A549 (cell line): ENCODE results near the gene SLC25A4.

Experiments
- CTCF ChIP-seq: fragments of >200 bp; sonication (Bioruptor Twin); formaldehyde crosslinking; IDR thresholded peaks from 3 replicates; pipeline ENCODE4 v1.5.1; 2016
- HDAC2 ChIP-seq: fragments of 200-600 bp; sonication (generic); IDR thresholded peaks from 2 replicates; pipeline ENCODE4 v1.6.1; 2016
- POLR2A ChIP-seq: IDR thresholded peaks from 2 replicates; pipeline ENCODE4 v1.6.1; 2012; ENCODE audit warnings: mild to moderate bottlenecking, low read length
- TF ChIP-seq, protein P1 (sequence below): fragments of >200 bp; sonication (Bioruptor Twin); formaldehyde crosslinking; IDR thresholded peaks from 3 replicates; pipeline ENCODE4 v1.6.1; 2016

DNA sequence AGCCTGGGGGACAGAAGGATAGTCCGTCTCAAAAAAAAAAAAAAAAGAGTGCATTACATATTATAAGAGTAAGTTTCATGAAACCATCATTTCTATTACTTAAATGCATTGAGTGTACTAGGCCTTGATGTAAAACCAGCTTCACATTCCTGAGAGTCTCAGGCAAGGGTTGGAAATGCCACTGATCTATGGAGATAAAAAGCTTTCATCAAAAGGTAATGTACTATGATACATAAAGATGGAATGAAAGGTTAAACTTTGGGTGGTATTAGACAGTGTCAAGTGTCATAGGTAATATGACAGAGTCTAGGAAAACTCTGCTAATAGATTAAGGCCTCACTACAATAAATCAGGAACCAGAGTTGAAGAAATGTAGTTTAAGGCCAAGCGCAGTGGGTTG lies 53.4 kb downstream of the SLC25A4 start:
- TF ChIP-seq CTCF: no peak
- TF ChIP-seq POLR2A: no peak
- TF ChIP-seq, protein P1, sequence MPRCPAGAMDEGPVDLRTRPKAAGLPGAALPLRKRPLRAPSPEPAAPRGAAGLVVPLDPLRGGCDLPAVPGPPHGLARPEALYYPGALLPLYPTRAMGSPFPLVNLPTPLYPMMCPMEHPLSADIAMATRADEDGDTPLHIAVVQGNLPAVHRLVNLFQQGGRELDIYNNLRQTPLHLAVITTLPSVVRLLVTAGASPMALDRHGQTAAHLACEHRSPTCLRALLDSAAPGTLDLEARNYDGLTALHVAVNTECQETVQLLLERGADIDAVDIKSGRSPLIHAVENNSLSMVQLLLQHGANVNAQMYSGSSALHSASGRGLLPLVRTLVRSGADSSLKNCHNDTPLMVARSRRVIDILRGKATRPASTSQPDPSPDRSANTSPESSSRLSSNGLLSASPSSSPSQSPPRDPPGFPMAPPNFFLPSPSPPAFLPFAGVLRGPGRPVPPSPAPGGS: no peak
- TF ChIP-seq HDAC2: no peak
